ENCODE data around the gene HS6ST1.

Gene HS6ST1

GRCh38 chr2:128301501-128301966 is 17.1 kb downstream of the HS6ST1 start:
- no peak for DNase-seq (ENCODE audit: extremely low spot score, insufficient read length, low read depth)
- FAIRE-seq = no peak

GRCh38 chr2:128301021-128301420 is 17.6 kb downstream of the HS6ST1 start:
- no peak for FAIRE-seq
- DNase-seq (ENCODE audit: extremely low spot score, insufficient read length, low read depth) = no peak

- FAIRE-seq = no peak
- no peak for DNase-seq (ENCODE audit: extremely low spot score, insufficient read length, low read depth)
Measured at GRCh38 chr2:128300151-128301020, 18.3 kb downstream of the HS6ST1 start.

DNA sequence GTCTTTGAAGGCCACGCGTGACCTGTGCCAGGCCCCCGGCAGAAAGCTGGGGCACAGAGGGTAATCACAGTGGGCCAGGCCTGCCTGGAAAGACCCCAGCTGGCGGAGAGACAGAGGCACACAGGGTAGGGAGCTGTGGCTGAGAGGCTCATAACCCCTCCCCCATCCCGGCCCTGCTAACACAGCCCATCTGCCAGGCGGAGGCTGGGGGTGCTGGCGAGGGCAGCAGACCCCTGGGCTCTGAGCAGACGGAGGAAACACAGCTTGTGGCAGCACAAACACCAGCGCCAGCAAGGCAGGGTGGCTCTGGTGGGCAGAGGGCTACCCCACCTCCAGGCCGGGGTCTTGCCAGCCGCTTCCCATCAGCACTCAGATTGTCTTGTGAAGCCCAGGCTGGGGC is 19.0 kb downstream of the HS6ST1 start:
- DNase-seq (ENCODE audit: extremely low spot score, insufficient read length, low read depth) = no peak
- FAIRE-seq = no peak

DNA sequence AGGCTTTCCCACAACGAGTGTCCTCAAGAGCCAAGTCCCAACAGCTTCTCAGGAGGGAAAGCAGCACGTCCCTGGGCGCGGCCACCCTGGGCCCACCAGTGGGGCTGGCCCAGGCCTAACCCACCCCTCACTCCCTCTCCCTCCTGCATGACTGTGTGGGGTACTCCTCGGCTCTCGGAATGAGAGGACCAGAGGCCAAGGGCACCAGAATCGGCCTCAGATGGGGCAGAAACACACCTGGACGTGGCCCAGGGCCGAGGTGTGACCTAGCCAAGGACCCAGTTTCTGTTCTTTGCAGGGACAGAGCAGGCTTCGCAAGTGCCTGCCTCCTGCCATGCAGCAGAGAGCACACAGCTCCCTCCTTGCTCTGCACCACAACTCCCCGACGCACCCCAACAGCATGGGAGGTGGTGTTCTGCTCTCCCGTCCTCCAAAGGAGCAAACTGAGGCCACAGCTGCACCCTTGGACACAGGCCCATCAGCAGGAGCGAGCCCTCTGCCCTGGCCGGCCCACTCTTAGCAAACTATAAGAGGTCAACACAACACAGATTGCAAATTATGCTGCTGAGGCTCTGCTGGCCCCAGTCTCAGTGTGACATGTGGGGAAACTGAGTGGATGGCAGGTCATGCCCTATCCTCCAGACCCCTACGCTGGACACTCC is 19.7 kb downstream of the HS6ST1 start:
- FAIRE-seq (no peak), DNase-seq (ENCODE audit: extremely low spot score, insufficient read length, low read depth) (no peak)

- FAIRE-seq = no peak
- DNase-seq (ENCODE audit: extremely low spot score, insufficient read length, low read depth) = no peak
Measured at GRCh38 chr2:128298286-128298685, 20.4 kb downstream of the HS6ST1 start.

- DNase-seq (ENCODE audit: extremely low spot score, insufficient read length, low read depth) = no peak
- no peak for FAIRE-seq
Measured at GRCh38 chr2:128293870-128294455, 24.7 kb downstream of the HS6ST1 start.

GRCh38 chr2:128293426-128293755 is 25.3 kb downstream of the HS6ST1 start:
- DNase-seq (ENCODE audit: extremely low spot score, insufficient read length, low read depth) (no peak), FAIRE-seq (no peak)

DNA sequence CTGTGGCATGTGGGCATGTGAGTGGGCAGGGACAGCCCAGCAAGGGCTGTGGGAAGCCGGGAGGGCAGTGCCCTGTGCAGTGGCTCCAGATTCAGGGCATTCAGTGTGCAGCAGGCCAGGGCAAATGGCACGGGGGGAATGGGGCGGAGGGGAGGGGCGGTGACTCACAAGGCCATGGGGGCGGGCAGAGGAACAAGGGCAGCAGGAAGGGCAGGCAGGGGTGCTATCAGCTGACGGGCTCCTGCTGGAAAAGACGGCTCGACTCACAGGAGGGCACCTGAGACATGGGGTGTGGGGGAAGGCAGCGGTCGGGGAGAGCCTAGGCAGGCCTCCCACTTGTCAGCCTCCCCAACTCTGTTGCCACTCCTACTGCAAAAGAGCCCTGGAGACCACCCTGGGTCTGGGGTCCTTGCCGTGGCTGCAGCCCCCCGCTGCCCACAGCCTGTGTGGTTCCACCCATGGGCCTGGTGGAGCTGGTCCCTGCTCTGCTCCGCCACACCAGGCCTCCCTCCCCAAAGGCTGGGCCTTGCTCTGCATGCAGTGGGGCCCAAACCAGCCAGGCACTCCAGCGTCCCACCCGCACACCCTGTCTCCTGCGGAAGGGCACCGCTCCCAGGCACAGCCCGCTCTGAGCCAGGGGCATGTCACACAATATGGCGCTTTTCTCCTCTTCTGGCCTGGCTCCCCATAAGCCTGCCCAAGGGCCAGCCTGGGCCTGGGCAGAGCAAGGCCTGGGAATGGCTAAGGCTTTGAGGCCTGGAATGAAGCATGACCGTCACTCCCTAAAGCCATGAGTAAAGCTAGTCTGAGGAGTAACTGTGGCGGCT is 25.9 kb downstream of the HS6ST1 start:
- FAIRE-seq = no peak
- no peak for DNase-seq (ENCODE audit: extremely low spot score, insufficient read length, low read depth)

DNA sequence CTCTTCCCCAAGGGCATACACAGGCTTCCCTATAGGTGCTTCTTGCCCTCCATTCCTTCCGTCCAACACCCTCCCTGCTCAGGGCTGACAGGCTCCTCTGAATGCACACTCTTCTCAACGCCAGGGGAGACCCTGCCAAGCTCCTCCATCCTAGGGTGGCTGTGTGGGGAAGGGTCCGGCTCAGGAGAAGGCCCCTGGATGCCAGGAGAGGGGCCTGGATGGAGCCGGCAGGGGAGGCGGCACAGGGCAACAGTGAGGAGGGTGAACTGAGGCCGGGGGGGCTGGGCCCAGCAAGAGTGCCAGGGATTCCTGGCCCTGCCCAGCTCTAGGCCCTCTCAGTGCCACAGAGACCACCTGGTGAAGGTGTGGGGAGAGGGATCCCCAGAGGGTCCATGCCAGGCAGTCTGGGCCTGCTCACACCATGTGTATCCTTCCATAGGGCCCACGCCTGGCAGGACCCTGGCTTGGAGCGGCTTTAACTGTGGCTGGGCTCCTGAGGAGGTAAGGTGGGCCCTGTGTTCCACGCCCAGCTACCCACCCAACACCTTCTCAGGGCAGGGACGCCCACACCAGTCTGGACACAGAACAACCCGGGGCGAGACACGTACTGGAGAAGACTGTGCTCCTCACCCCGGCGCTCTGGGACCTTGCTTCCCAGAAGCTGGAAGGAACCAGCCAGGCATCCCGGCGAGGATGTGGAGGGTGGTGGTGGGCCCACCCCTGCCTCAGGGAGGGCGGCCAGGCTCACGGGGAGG is 26.6 kb downstream of the HS6ST1 start:
- no peak for FAIRE-seq

DNA sequence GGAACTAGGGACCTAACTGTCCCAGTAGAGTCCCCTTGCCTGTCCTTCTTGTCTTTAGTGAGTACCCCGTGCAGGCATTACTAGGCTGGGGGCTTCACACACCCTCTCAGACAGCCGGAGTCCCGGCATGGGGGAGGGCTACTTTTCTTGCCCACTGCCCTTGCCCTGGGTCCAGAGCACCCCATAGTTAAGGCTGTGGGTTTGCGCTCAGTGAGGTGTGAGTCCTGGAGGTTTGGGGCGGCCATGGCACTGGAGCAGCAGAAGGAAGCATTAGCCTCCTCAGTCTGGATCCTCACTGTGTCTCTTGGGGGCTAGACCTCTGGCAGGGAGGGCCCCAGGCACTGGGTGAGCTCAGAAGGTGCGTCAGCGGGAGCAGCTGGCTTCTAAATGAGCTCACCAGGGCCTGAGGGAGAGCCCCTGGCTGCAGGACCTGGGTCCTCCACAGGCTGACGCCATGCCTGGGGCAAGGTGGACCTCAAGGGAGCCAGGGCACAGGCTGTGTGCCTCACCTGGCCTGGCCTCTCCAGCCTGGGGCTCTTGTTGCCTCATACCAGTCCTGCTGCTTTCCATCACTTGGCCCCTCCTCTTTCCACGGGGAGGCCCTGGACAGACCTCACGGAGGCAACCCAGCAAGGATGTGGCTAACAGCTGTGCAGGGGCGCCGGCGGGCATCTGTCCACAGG is 27.4 kb downstream of the HS6ST1 start:
- DNase-seq (ENCODE audit: extremely low spot score, insufficient read length, low read depth) (no peak), FAIRE-seq (no peak)

More for the DNA sequence above, 26.6 kb downstream of the HS6ST1 start:
- no peak for DNase-seq (ENCODE audit: extremely low spot score, insufficient read length, low read depth)

- DNase-seq (ENCODE audit: extremely low spot score, insufficient read length, low read depth) = no peak
- FAIRE-seq = no peak
Measured at GRCh38 chr2:128290356-128290755, 28.3 kb downstream of the HS6ST1 start.

DNA sequence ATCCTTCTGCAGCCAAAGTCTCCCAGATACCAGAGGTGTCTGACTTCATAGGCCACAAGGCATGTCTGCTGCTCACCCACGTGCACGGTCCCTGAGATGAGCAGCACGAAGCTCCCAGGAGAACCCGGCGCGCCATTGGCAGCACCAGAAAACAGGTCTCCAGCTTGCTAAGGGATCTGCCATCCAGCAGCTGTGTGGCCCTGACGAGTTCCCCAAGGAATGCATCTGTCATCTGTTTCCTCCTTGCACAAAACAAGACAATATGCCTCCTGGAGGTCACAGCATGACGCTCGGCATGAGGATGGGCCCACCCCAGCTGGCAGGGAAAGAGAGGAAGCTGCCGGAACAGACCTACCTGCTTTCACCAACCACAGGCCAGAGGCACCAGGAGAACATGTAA is 29.2 kb downstream of the HS6ST1 start:
- no peak for DNase-seq (ENCODE audit: extremely low spot score, insufficient read length, low read depth)
- no peak for FAIRE-seq

GRCh38 chr2:128288781-128289180 is 29.9 kb downstream of the HS6ST1 start:
- no peak for FAIRE-seq
- no peak for DNase-seq (ENCODE audit: extremely low spot score, insufficient read length, low read depth)

- FAIRE-seq (no peak), DNase-seq (ENCODE audit: extremely low spot score, insufficient read length, low read depth) (no peak)
Measured at GRCh38 chr2:128287780-128288735, 30.6 kb downstream of the HS6ST1 start.

GRCh38 chr2:128286905-128287779 is 31.5 kb downstream of the HS6ST1 start:
- FAIRE-seq = no peak
- no peak for DNase-seq (ENCODE audit: extremely low spot score, insufficient read length, low read depth)

All from GM18507 (cell line).